GM18519 (cell line): ENCODE results near the gene GRPEL1.

ENCODE experiments used
- ATAC-seq: cut with Tn5 transposase; IDR thresholded peaks from one replicate; pipeline ENCODE4 v1.9.1; 2021; ENCODE audit warnings: mild to moderate bottlenecking, moderate library complexity; ENCODE audit not compliant: unreplicated experiment, low FRiP score

The GRPEL1 gene

DNA sequence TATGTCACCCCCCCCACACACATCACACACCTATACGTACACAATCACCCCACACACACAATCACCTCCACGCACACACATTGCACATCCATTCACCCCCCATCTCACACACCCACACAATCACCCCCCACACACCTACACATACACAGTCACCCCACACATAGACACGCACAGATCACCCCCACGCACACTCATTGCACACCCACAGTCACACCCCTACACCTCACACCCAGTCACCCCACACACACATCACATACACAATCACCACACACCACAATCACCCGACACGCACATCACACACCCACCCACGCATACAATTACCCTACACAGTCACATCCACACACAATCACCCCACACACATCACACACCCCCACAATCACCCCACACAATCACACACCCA, 40.6 kb downstream of the GRPEL1 start:
- no peak for ATAC-seq

DNA sequence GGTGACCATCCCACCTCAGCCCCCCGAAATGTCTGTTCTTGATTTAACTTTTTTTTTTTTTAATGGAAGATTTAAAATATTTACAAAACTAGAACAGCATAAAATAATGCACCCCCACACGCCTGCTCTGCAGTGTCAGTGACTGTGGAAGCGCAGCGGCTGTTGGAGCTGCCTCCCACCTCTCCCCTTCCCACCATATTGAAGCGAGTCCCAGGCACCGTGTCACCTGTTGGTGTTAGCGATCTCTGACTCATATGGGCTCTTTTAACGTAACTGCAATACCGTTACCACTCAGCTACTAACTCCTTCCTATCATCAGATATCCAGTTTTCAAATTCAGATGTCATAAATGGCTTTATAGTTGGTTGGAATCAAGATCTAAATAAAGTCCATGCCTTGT, 41.8 kb downstream of the GRPEL1 start:
- no peak for ATAC-seq

- ATAC-seq, result no peak
These were observed 42.7 kb downstream of the GRPEL1 start for GRCh38 chr4:7025040-7025602.

DNA sequence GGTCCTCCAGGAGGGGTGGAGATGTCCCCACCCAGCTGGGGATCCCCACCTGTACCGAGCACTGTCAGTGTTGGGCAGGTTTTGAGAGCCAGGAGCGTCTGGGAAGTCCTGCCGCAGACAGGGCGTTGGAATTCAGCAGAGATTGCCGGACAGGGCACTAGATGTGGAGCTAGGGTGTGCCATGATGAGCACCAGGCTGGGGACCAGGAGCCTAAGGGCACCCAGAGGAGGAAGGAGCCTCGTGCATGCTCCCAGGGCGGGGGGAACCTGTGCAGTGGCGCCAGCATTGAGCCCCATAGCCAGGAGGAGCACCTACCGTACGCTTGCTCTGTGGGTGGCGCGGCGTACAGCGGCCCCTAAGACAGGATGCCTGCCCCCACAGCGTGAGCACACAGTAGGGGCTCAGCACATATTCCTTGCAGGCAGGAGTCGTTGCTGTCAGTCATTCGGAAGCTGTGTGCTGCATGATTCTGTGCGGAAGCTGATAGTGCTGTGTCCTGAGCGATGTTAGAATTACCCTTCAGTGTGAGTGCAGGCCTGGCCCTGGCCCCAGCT, 43.5 kb downstream of the GRPEL1 start:
- ATAC-seq, result no peak

DNA sequence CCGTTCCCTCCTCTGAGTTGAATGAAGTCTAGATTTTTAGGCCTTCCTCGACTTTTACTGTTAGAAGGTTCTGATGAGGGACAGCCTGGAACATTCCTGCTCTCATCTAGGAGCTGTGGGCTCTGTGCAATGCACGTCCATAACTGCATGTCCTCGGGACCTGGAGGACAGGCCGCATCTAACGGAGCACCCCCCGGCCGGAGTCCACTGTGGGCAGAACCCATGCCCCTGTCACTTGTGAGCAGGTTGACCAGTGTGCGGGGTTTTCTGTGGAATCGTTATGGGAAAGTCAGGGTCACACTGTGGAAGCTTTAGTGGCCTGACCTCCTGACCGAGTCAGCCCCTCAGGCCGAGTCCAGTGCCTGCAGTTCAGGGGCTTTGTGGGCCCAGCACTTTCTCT, 44.0 kb downstream of the GRPEL1 start:
- no peak for ATAC-seq

DNA sequence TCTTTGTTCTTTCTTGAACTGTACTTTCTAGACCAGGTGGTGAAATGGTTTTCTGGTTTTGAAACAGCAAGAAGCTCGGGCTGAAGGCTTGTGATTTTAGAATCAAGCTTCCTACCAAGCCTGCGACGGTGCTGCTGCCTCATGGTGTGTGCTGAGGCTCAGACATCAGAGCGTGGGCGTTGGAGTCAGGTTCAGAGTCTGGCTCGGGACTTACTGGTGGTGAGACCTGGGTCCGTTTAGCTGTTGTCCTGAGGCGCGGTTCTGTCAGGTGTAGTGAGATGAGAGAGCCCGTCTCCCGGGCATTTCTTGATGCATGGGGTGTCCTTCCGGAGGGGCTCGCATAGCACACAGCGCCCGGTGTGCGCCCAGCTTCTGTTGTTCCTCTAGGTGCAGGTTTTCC, 44.4 kb downstream of the GRPEL1 start:
- no peak for ATAC-seq

DNA sequence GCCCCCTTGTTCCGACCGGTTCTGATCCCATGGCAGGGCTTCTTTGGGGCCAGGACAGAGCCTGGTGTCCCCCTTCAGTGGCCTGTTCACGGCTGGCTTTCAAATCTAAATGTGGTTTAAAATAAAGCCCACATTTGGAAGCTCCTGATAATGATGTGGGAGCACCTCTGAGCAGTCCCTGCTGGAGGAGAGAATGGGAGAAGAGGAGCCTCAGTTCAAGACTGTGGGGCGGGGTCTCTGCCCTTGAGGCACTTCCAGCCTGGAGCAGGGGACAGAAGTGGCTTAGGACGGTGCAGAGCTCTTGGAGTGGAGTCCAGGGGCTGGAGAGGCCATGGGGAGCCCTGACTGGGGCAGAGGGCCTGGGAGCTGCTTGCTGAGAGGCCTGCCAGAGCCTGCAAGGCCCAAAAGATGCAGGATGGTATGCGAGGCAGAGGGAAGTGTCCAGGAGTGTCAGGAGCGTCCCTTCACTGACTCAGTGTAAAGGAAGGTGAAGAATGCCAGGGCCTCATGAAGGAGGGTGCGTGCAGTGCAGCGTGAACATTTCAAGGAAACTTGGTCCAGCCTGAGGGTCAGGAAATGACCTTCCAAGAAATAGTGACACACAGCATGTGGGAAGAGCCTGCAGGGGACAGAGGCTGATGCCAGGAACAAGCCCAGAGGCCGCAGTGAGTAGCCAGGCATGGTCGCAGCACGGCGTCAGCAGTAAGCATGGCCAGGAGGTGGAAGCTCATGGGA, 45.8 kb downstream of the GRPEL1 start:
- ATAC-seq, result no peak

DNA sequence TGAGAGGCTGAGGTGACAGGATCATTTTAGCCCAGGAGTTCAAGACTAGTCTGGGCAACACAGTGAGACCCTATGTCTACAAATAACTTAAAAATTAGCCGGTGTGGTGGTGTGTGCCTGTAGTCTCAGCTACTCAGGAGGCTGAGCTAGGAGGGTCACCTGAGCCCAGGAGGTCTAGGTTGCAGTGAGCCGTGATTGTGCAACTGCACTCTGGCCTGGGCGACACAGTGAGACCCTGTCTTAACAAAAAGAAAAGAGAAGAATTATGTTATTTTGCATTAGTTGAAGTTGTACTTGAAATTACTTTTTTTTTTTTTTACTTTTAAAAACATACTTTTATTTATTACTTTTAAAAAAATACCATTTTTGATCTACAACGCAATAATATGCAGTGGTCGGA, 46.5 kb downstream of the GRPEL1 start:
- no peak for ATAC-seq

- no peak for ATAC-seq
These were observed 47.0 kb downstream of the GRPEL1 start for GRCh38 chr4:7020856-7021255.

DNA sequence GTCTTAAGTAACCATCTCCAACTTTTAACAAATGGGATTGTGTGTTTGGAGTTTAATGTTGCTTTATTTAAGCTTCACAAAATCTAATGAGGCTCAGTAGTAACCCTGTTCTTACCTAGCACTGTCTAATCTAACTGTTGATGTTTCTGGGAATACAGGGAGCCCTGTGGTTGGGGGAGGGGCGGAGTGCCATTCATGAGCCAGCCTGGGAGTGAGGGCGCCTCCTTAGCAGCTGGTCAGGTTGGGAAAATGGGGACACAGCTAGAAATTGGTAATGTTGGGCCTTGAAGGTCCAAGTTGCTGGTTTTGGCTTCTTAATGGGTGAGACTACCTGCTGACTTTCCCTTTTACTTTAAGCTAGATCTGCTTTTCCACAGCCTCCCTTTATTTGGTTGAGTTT, 47.6 kb downstream of the GRPEL1 start:
- ATAC-seq, result no peak

DNA sequence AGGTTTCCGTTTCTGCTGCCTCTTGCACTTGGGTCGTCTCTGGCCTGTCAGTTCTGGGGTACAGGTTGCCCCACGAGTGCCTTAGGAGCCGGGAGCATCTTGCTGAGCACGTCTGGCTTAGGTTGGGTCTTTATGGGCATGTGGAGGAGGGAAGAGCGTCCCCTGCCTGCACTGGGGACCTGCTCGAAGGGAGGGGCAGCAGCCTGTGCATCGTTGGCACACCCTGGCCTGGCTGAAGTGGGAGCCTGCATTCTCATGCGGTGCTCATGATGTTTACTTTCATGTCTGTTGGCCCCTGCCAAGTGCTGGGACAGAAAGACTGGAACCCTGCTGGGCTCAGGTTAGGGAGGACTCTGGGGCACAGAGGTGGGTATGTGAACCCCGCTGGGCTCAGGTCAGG, 48.5 kb downstream of the GRPEL1 start:
- ATAC-seq, result no peak

DNA sequence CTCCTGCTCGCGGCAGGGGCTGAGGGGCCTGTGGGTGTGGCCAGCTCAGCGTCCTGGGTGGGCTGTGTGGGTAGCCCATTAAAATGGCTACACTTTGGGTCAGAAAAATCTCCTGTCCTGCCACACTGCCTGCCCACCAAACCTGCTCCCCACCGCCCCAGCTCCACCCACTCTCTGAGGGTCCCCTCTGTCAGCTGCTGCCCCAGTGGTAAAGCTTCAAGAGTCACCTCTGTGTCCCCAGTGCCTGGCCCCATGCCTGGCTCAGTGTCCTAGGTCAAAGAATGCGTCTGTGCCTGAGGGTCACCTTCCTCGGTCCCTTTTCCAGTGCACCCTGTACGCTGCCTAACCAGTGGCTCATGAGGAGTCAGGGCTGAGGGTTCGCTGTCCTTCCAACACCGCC, 49.6 kb downstream of the GRPEL1 start:
- ATAC-seq, result no peak

DNA sequence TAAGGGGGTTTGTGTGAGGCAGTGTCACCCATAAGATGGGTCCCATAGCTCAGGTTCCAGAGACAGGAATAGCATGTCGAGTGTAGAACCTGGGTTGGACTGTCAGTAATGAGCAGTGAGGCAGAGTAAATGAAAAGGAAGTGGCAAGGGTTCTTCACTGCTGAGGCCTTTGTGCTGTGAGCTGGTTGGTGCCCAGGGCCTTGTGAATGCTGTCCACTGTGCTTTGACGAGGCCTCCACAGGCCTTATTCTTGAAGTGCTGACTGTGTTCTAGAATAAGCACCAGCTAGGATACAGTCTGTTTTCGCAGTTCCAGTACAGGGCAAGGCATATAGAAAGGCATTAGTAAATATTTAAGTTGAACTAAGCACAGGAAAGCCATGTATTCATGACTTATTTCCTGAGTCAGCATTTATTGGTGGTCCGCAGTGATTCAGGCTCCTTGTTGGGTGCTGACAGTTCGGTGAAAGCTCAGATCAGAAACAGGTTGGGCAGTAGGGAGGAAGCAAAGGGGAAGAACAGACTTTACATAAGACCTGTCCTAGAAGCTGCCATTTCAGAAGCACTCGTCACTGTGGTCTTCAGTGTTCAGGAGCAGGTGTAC, 50.3 kb downstream of the GRPEL1 start:
- ATAC-seq, result no peak

GRCh38 chr4:7016512-7016911, 51.4 kb downstream of the GRPEL1 start:
- ATAC-seq, result no peak

GRCh38 chr4:7016086-7016485, 51.8 kb downstream of the GRPEL1 start:
- ATAC-seq, result no peak

DNA sequence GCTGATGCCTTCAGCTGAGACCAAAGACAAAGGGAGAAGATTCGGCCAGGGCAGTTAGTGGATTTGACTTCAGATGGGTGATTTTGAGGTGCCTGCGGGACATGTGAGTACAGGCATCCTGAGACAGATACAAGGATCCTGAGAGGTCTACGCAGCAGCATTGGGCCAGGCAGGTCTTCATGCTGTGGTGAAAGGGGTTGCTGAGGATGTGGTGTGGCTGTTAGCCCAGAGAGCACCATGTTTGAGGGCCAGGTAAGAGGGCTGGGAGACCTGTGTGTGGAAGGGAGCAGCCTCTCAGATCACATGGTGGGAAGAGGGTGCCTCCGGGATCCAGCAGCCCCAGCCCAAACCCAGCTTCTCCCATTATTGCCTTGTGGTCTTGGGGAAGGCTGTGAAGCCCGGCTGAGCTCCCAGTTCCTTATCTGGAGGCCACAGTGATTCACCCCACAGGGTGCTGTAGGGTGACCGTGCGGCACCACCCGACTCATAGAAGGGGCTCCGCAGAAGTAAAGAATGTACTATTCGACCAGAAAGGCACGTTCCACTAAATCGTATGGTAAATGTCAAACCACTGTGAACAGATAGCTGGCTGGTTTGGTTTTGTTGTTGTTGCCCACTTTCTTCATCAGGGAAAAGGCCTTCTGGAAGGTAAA, 52.4 kb downstream of the GRPEL1 start:
- no peak for ATAC-seq

DNA sequence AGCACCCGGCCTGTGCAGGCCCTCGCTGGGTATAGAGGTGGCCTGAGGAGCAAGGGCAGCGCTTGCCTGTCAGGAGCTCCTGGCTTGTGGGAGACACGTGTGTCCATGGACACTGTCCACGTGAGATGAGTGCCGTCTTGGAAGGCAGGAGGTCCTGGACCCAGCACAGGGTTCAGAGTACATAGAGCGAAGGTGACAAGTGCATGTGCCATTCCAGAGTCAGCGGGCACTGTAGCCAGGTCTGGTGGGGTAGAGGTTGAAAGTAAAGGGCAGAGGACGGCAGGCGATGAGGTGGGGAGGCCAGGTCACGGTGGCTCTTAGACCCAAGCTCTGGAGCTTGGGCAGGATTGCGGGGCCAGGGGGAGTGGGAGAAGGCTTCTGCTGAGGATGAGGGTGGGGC, 53.0 kb downstream of the GRPEL1 start:
- ATAC-seq, result no peak

DNA sequence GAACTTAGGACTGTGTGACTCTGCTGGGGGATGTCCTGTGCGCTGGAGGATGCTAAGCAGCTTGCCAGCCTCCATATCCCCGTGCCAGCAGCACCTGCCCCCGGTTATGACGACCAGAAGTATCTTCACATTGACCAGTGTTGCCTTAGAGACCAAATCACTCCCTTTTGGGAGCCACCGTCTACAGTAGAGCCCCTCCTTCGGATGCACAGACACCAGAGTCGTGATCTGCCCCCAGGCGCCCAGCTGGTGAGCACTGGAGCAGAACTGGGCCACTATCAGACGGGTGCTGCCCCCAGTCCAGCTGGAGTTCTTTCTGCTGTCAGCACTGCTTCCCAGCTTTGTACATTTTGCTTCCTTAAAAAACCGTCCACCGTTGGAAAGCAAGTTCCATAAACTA, 54.7 kb downstream of the GRPEL1 start:
- no peak for ATAC-seq

DNA sequence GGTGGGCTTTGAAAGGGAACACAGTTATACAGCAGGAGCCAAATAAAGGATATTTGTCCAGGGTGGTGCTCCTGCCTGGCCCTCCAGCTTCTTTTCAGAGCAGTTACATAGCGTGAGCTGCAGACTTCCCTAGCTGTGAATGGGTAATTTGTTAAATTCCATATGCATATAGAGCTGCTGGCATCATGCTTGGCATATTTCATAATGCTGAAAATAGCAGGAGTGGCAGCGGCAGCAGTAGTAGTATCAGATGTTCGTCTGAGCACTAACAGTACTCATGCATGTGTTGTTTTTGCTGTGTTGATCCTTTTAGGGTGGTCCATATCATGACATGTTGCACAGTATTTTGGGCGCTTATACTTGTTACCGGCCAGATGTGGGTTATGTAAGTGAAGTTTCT, 58.3 kb downstream of the GRPEL1 start:
- ATAC-seq, result no peak
